Activated T-cell treated with anti-CD3 and anti-CD28 coated beads for 24 hours (primary cell): ENCODE data around the gene TP73.

Source experiments
- DNase-seq: peaks from one replicate; pipeline ENCODE4 v3.0.0-alpha.2; 2020; ENCODE audit warnings: low read depth

Gene TP73

DNA sequence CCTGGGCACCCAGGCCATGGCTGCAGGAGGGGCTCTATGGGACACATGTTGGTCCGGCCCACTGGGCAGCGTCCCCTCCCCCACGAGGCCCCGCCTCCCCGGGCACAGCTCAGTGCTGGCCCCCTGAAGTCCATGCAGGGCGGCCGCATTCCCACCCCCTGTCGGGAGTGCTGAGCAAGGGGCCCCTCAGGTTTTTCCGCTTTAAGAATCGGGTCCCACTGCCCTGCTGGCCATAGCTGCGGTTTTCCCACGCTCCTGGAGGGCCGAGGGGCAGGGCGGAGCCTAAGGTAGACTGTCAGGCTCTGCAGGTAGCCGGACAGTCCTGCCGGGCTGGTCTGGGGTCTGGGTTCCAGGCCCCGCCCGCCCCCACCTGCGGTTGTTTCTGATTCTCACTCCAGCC, 56.5 kb downstream of the TP73 start:
- no peak for DNase-seq

DNA sequence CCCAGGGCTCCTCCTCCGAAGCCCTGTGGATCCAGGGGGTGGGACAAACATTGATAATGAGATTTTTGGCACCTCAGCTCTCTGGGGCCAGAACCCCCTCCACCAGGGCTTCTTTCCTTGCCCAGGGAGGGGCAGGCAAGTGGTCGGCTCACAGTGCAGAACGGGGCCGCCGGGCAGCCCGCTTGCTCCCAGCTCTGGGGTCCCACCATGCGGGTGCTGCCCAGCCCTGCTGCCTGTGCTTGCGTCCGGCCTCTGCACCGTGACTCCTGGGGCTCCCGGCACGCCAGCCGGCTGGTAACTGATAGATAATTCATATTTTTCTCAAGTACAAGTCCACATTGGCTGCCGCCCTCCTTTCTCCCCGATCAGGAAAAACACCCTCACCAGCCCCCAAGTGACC, 57.9 kb downstream of the TP73 start:
- no peak for DNase-seq

DNA sequence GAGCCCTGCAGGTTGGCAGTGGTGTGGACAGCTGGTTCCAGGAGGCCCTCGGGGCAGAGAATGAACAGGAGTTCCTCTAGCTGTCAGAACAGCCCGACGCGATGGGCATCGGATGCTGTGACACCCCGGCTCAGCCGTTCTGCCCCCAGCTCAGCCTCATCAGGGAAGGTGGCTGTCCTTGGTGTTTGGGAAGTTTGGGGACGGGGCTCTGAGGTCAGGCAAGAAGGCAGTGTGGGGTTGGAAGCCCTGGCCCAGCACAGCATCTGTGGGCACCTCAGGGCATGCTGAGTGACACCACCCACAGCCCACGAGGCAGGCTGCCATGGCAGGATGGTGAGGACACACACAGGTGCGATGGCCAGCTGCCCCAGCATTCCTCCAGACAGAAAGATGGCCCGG, 59.1 kb downstream of the TP73 start:
- no peak for DNase-seq

DNA sequence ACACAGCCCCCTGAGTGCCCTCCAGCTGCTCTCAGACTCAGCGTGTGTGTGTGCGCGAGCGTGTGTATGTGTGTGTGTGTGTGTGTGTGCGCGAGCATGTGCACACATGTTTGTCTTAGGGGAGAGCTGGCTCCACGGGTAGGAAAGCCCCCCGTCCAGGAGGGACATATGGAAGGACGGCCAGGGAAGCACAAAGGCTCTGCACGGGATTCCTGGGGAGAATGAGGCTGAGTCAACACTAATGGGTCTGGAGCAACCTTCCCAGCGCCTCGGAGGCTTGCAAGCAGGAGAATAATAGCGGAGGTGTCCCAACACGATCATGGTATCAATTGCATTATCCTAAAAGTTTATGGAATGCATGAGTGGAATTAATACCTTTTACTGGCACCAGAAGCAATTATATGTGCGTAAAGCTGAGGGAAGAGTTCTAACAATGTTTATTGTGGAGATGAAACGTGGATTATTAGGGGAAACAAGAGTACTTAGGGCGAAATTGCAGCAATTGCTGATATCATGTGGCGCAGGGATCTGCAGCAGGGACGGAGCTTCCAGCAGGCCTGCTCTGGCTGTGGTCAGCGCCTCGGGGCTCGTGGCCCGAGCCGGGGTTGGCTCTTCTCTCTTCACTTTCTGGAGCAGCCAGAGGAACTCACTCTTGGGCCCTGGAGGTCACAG, 59.6 kb downstream of the TP73 start:
- DNase-seq, result no peak

DNA sequence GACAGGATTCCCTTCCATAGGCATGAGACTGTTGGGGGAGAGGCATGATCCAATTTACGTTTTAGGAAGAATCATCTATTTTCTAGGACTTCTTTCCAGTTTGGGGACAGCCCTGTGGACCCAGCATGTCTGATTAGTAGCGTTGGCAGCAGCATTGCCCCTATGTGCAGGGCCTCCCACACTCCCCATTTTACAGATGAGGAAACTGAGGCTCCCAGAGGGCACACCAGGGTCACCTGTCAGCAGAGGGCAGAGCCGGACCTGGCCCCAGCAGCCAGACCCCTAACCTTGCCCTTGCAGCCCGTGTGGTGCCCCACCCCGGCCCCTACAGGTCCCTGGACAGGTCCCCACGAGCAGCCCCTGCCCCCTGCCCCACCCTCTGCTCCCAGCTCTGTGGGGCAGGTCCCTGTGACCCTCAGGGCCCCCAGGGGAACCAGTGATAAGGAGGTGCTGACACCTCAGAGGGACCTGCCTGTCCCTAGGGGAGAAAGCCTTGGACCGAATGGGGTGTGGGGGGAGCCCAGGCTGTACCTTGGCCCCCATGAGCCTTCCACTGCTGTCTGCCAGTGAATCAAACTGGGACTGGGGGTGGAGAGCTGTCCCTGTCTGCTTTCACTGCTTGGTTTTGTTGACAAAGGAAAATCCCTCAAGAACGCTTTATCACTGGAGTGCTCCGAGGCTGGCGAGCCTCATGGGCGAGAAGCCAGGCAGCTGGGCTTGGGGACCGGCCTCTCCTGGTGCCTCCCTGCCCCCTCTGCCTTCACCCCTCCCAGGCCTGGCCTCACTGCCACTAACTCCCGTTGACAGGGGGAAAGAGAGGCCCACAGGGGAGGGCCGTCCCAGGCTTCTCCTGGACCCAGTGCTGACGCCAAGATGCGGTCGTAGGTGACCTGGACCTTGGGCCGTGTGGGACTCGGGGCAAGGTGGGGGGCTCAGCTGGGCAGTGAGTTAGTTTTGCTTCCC, 60.5 kb downstream of the TP73 start:
- DNase-seq, result no peak

DNA sequence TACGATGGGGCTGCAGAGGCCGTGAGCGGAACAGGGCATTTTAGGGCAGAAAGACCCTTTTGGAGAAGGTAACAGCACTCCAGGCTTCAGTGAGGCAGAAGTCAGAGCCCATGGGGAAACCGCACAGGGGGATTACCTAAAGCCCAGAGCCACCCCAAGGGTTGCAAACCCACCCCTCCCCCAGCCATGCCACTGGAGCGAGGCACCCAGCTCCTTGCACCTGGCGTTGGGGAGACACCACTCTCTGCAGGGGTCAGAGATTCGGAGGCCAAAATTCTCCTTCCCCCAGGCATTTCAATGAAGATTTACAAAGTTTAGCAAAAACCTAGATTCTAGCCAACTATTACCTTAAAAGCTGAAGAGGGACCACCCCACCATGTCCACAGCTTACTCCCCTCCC, 61.5 kb downstream of the TP73 start:
- DNase-seq, result no peak

DNA sequence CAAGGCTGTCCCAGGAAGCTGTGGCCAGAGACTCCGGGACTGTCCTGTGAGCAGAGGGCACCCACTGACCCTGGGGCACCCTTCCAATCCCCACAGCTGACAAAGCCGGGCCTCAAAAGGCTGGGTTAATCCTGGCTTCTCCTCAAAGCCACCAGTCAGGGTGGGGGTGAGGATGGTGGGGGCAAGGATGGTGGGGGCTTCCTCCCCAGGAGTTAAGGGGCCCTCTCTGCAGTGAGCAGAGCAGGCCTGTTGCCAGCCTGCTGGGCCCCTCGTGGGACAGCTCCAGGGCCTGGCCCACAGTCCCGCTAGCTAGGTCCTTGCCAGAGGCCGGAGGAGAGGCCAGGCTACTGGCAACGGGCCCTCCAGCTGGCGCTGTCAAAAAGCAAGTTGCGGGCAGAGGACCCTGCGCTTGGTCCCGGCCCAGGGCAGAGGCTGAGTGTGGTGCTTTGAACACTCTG, 62.0 kb downstream of the TP73 start:
- DNase-seq, result no peak

DNA sequence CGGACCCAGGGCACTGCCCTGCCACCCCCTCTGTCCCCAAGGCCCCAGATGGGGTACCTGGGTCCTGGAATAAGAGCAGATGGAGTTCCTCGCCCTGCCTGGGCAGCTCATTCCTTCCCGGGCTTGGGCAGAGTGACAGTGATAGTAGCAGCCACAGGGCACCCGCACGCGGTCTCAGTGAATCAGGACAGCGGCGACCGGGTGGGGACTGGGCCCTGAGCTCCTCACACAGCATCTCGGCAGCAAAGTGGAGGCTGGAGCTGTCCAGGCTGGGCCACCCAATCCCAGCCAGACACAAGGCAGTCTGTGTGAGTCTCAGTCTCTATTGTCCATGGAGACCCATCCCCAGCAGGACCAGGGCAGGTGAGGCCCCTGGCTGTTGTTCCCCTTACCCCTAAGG, 62.5 kb downstream of the TP73 start:
- DNase-seq, result no peak

DNA sequence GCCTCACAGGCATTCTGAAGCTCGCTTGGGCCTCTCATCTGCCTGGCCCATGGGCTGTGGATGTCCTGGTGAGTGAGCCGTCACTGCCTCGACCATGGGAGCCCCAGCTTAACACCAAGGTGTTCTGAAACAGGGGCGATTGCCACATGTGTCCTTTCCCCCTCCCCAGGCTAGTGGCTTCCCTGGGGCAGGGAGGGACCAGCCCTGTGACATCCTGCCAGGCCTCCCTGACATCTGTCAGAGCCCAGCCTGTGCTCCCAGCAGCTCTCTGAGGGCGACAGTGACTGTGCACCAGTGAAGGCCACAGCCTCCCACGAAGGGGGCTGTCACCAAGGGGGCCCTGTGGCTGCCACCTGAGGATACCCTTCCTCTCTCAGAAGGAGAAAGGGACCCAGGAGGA, 64.0 kb downstream of the TP73 start:
- no peak for DNase-seq

DNA sequence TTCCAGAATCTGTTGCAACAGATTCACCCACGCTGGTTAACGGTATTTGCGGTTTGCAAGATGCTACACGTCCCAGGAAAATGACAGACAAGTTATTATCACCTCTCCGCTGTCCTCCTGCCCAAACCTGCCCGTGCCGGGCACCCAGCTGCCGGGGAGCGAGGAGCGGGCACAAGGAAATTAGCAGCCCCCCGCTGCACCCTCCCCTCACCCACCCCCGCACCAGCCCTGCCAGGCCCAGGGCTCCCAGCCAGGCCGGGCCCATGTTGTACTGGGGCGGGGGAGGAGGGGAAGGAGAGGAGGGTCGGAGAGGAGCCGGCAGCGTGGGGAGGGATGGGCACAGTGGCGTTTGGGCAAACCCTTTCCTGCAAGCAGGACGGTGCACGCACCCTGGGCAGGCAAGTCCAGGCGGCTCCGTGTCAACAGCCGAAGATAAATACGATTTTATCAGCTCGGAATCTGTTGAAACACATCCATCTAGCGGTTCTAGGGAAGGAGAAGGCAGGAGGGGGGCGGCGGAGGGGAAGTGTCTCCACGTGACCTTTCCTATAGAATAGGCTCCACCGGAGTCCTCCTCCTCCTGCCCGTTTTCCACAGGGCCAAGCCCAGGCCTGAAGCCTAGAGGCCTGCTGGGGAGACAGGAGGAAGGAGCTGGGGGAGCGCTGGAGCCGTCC, 64.9 kb downstream of the TP73 start:
- DNase-seq, result no peak

DNA sequence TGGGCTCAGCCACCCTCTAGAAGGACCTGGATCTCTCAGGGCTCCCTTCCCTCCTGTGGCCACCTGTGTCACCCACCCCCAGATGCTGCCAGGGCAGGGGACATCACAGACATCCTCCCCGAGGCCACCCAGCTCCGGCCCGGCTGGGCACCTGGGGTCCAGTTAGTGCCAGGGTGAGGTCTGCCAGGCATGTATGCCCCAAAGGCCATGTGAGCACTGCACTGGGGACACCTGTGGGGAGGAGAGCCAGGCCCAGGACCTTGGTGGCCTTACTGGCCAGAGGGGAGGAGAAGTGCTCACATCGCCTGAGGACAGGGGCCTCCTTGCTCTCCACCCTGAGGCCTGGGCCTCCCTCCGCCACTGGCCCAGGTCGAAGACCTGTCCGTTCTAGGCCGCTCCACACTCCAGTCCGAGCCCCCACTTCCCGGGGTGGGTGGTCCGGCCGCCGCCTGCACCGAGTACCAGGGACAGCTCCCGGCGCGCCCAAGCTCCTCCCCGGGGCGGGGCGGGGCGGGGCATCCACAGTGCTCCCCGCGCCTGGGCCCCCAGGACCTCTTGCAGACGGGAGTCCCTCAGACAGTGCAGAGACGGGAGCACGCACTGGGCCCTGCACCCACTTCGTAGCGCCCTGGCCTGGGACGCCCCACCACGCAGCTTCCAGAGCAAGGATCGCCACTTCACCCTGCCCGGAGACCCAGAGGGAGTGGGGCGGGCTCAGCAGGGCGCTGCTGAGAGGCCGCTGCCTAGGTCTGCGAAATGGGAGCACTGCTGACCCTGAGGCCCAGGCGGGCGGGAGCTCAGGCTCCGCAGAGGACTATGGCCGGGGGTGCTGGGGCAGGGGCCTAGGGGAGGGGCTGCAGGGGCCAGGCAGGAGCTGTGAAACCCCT, 65.6 kb downstream of the TP73 start:
- DNase-seq, result peak; percentile 20

DNA sequence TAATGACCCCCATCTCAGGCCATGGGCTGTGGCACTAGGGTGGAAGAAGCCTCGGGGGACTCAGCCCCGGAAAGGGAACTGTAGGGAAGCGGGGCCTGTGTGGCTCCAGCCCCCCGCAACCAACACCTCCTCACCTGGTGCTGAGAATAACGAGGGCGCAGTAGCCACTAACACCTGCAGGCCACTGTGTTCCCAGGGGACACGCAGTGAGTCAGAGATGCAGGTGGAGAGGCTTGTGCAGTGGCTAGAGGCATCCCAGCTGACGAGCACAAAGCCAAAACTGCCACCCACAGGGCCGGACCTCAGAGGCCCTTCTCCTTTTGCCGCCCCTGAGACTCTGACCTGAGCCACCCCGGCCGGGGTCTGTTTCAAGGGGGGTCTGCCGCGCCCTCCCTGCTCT, 66.4 kb downstream of the TP73 start:
- no peak for DNase-seq

DNA sequence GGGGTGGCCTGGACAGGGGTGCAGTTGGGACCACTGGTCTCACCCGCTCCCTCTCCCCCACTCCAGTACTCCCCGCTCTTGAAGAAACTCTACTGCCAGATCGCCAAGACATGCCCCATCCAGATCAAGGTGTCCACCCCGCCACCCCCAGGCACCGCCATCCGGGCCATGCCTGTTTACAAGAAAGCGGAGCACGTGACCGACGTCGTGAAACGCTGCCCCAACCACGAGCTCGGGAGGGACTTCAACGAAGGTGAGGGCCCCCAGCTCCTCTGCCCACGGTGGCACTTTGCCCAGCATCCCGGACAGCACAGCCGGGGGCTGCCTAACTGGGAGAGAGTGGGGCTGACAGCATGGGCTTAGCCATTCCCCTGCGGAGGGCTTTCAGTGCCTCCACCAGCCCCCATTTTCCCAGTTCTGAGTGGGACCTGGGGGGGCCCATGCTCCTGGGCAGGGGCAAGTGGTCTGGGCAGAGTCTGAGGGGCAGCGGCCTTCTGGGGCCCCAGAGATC, 69.7 kb downstream of the TP73 start:
- DNase-seq, result no peak

DNA sequence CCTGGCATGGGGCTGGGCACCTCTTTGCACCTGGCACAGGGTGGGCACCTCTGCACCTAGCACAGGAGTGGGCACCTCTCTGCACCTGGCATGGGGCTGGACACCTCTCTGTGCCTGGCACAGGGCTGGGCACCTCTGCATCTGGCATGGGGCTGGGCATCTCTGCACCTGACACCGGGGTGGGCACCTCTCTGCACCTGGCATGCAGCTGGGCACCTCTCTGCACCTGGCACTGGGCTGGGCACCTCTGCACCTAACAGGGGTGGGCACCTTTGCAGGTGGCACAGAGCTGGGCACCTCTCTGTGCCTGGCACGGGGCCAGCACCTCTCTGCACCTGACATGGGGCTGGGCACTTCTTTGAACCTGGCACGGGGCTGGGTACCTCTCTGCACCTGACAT, 70.5 kb downstream of the TP73 start:
- no peak for DNase-seq

DNA sequence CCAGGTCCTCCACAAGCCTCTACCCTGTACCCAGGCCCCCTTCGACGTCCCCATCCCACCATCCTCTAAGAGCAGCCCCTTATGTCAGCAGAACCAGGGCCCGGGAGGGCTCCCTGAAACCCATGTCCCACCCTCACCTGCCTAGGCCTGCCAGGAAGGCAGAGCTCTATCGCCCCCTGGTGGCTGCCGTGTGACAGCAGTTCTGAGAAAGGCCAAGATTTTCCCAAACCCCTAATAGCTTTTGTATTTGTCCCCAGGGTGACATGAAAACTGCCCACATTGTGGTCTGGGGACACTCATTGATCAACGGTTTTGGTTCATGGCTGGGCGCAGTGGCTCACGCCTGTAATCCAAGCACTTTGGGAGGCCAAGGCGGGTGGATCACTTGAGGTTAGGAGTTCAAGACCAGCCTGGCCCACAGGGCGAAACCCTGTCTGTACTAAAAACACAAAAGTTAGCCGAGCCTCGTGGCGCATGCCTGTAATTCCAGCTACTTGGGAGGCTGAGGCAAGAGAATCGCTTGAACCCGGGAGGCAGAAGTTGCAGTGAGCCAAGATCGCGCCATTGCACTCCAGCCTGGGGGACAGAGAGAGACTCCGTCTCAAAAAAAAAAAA, 72.2 kb downstream of the TP73 start:
- peak; percentile 67 for DNase-seq

DNA sequence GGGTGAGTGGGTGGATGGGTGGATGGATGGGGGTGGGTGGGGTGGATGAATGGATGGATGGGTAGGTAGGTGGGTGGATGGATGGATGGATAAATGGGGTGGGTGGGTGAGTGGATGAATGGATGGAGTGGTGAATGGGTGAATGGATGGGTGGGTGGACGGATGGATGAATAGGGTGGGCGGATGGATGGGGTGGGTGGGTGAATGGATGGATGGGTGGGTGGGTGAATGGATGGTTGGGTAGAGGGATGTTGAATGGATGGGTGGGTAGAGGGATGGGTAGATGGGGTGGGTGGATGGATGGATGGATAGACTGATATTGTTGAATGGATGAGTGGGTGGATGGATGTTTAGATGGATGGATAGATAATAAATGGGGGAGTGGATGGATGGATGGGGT, 73.0 kb downstream of the TP73 start:
- DNase-seq, result no peak

DNA sequence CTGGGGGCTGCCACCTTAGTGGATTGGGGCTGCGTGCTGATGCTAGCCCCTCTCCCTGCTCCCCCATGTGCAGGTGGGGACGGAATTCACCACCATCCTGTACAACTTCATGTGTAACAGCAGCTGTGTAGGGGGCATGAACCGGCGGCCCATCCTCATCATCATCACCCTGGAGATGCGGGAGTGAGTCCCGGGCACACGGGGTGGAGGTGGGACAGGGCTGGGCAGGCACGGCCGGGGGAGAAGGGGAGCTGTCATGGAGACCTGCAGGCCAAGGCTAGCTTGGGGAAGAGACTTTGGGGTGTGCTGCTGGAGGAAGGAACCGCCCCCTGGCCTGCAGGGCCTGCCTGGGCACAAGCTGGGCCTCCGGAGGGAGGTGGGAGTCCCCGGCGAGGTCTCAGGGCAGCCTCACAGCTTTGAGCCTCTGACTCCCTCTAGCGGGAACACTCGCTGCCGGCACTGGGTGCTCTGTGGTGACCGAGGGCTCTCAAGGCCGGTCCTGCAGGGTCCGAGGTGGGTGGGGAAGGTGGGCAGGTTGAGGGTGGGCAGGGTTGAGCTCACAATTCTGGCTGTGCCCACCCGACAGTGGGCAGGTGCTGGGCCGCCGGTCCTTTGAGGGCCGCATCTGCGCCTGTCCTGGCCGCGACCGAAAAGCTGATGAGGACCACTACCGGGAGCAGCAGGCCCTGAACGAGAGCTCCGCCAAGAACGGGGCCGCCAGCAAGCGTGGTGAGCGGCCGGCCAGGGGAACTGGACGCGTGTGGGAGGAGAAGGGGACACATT, 74.9 kb downstream of the TP73 start:
- DNase-seq, result no peak

DNA sequence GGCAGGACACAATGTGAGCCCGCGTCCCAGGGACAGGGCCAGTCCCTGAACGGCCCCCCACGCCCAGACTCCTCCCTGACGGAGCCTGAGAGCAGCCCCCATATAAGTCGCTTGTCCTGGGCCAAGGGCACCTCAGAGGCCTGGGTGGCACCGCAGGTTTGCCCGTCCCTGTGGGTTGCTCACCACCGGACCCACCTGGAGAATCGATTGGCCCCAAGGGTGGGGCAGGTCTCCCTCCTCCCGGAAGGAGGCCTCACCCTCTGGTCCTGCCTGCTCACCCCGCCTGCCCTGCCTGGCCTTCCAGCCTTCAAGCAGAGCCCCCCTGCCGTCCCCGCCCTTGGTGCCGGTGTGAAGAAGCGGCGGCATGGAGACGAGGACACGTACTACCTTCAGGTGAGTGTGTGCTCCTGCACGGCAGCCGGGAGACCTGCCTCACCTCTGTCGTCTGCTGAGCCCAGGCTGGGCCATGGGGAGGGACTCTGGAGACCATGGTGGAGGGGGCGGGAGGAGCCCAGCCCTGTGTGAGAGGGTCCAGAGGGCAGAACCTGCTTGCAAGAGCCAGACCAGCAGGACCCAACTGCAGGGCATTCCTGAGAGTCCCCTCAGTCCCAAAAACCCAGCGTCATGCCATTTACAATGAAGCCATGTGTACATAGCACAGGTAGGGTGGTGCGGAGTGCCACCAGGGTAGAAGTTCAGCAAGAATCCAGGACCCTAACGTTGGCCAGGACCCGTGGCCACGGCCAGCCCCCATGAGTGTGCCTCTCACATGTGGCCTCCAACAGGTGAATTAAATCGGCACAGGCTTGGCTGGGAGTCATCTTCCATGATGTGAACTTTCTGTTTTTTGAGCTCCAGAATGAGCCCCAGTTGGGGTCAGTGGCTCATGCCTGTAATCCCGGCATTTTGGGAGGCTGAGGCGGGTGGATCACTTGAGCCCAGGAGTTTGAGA, 75.8 kb downstream of the TP73 start:
- DNase-seq, result no peak
